WERI-Rb-1 (cell line): ENCODE measurements around the gene ATXN1.

Experiments
- DNase-seq: peaks from one replicate; pipeline ENCODE4 v3.0.0-alpha.2; 2020
- H3K27ac ChIP-seq: fragments of 250-450 bp; sonication (Bioruptor Pico); 2 replicates; pipeline ENCODE4 v1.5.1; 2020; ENCODE audit warnings: mild to moderate bottlenecking, moderate library complexity
- H3K27me3 ChIP-seq: fragments of 250-450 bp; sonication (Bioruptor Pico); 2 replicates; pipeline ENCODE4 v1.5.1; 2021; ENCODE audit warnings: mild to moderate bottlenecking, low read depth, moderate library complexity; ENCODE audit not compliant: insufficient read depth, severe bottlenecking
- H3K36me3 ChIP-seq: fragments of 250-450 bp; sonication (Bioruptor Pico); 2 replicates; pipeline ENCODE4 v1.5.1; 2020; ENCODE audit warnings: mild to moderate bottlenecking, moderate library complexity
- H3K4me3 ChIP-seq: 2 replicates; pipeline ENCODE4 v1.5.1; 2011; ENCODE audit warnings: low read depth, mild to moderate bottlenecking, control low read depth, low read length
- H3K9me3 ChIP-seq: fragments of 250-450 bp; sonication (Bioruptor Pico); 2 replicates; pipeline ENCODE4 v1.5.1; 2021; ENCODE audit warnings: mild to moderate bottlenecking, moderate library complexity; ENCODE audit not compliant: severe bottlenecking
- CTCF ChIP-seq: IDR thresholded peaks from 2 replicates; pipeline ENCODE4 v1.5.1; 2011; ENCODE audit warnings: low read depth, mild to moderate bottlenecking, control low read depth, inconsistent platforms, low read length

ATXN1 gene

DNA sequence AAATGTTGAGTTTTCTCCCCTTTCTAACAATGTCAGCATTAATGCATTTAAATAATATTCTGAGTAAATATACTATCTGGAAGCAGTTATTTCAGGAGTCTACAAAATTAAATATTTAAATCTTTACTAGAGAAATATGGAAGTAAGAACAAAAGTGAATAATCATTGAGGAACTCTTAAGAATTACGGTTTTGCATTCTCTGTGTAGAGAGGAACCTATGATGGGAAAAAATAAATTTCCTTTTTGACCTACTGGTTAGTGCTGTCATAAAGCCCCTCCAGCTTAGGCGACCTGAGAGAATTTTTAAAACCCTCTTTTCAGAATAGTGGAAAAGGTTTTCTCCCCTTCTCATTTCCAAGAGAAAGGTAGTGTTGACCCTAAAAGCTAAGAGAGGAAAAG is 64.8 kb downstream of the ATXN1 start:
- no peaks in the 10 kb centered on the region for H3K9me3 ChIP-seq
- no peak overlapping the region for H3K27ac ChIP-seq
- no peaks in the 10 kb centered on the region for H3K27me3 ChIP-seq
- no peak for TF ChIP-seq CTCF
- no peak for DNase-seq
- H3K36me3 ChIP-seq: no peaks in the 10 kb centered on the region
- H3K4me3 ChIP-seq: no peak overlapping the region

- Histone ChIP-seq H3K4me3 (no peak overlapping the region), H3K27me3 (no peaks in the 10 kb centered on the region), H3K9me3 (no peaks in the 10 kb centered on the region), H3K27ac (no peak overlapping the region), H3K36me3 (no peaks in the 10 kb centered on the region)
- no peak for DNase-seq
- no peak for TF ChIP-seq CTCF
Measured at GRCh38 chr6:16694781-16695578, 66.3 kb downstream of the ATXN1 start.

GRCh38 chr6:16691324-16691723 is 69.9 kb downstream of the ATXN1 start:
- DNase-seq: no peak
- no peaks in the 10 kb centered on the region for H3K36me3 ChIP-seq
- H3K27me3 ChIP-seq: no peaks in the 10 kb centered on the region
- no peaks in the 10 kb centered on the region for H3K9me3 ChIP-seq
- H3K4me3 ChIP-seq: no peak overlapping the region
- H3K27ac ChIP-seq: no peak overlapping the region
- no peak for TF ChIP-seq CTCF

DNA sequence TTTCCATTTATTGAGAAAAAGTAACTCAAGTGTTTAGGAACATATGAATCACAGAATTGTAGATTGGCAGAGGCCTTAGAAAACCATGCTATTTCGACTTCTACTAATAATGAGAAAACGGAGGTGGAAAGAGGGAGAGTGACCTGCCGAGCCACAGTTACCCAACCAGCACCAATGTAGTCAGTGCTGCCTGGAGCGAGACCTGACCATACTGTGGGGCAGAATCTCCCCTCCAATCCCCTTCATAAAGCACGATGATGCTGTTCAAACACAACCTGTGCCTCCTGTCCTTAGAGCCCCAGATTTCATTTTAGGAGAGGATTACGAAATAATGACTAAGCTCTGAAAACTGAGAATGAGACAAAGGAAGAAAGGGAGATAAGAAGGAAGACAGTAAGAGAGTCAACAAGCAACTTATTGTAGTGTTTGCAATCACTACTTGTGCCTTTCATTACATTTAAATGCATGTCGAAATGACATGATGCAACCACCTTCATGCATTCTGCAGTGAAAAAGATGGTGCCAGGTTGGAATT is 70.6 kb downstream of the ATXN1 start:
- H3K4me3 ChIP-seq: no peak overlapping the region
- no peak for TF ChIP-seq CTCF
- H3K36me3 ChIP-seq: no peaks in the 10 kb centered on the region
- H3K9me3 ChIP-seq: no peaks in the 10 kb centered on the region
- H3K27ac ChIP-seq: no peak overlapping the region
- no peak for DNase-seq
- H3K27me3 ChIP-seq: no peaks in the 10 kb centered on the region

DNA sequence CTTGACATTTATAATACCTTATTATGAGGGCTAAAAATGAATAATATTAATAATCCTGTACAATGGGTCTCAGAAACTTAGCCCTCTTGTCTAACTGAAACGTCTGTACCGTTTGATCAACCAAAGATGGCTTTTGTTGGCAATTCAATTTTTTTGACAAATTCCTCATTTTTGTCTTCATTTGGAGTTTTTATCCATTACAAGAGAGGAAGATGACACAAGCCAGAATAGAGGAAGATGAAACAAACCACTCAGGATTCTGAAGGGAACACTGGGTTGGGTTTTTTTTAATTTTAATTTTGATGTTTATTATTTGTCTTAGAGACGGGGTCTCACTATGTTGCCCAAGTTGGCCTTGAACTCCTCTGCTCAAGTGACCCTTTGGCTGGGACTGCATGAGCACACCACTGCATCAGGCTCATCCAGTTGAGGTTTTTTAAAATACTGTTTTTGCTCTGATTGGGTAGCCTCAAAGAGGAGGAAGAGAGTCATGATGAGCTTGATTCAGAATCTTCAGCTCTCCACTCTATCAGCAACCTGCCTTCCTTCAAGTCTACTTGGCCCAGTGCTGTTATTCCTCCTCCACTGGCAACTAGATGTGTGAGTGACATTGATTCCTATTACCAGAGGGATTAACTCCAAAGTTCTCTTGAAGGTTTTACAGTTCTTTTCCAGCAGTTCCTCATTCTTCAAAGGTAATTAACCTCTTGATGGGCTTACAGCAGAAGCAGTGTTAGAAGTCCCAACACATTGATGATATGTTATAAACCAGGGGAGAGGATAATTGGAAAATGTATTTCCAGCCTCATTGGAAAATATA is 71.3 kb downstream of the ATXN1 start:
- Histone ChIP-seq H3K4me3 (no peak overlapping the region), H3K27me3 (no peaks in the 10 kb centered on the region), H3K27ac (no peak overlapping the region), H3K36me3 (no peaks in the 10 kb centered on the region), H3K9me3 (no peaks in the 10 kb centered on the region)
- no peak for TF ChIP-seq CTCF
- no peak for DNase-seq
